ENCODE measurements around the gene ILDR1. TPM values are rescaled to one million over a fixed set of nuclear protein-coding genes. Genes with fewer than 3 reads are reported as not detected.

The ILDR1 gene
- total and polyA plus RNA-seq, 10 of the 15 experiments (the other 5 are each of a cell fraction or from before 2014, with no cell fraction given), result 1.3 to 12.0 (median 7.0) TPM

GRCh38 chr3:122004991-122005565 lies 17.0 kb downstream of the ILDR1 start (continued):
- TF ChIP-seq GATAD2B (conservative IDR thresholded peaks at IDR 0.05; ENCODE audit: low read depth), result peak; percentile 63; the same call in 1 of the 2 replicates
- TF ChIP-seq ZNF207 (IDR thresholded peaks at IDR 0.05; ENCODE audit: borderline replicate concordance), result peak; percentile 52; the same call in 1 of the 2 replicates
- TF ChIP-seq ZNF592 (IDR thresholded peaks at IDR 0.05), result 0 out of 2 replicates have a peak, but pooled peaks have one; percentile 9
- no peak for TF ChIP-seq RFX5 (IDR thresholded peaks at IDR 0.05; ENCODE audit: low read depth, low read length)
- peak; percentile 67; the same call in 1 of the 2 replicates for TF ChIP-seq ZBED1 (IDR thresholded peaks at IDR 0.05; ENCODE audit: borderline replicate concordance)
- peak; percentile 27 for TF ChIP-seq SKIL (IDR thresholded peaks at IDR 0.05; ENCODE audit: low read depth, poor library complexity, severe bottlenecking)
- TF ChIP-seq NFXL1 (IDR thresholded peaks at IDR 0.05; ENCODE audit: borderline replicate concordance), result no peak
- 0 out of 2 replicates have a peak, but pooled peaks have one; percentile 28 for TF ChIP-seq BMI1 (IDR thresholded peaks at IDR 0.05; ENCODE audit: borderline replicate concordance)
- TF ChIP-seq HCFC1 (IDR thresholded peaks at IDR 0.05; ENCODE audit: low read length), result 0 out of 2 replicates have a peak, but pooled peaks have one; percentile 19
- TF ChIP-seq RUNX3 (IDR thresholded peaks at IDR 0.05; ENCODE audit: low read length), result peak; percentile 60
- no peak for TF ChIP-seq STAT3 (IDR thresholded peaks at IDR 0.05; ENCODE audit: low read depth, low read length)
- TF ChIP-seq ZBTB40 (IDR thresholded peaks at IDR 0.05; ENCODE audit: borderline replicate concordance), result no peak
- TF ChIP-seq FOXM1 (IDR thresholded peaks at IDR 0.05; ENCODE audit: low read depth, low read length), result peak; percentile 45; the same call in 1 of the 2 replicates
- TF ChIP-seq LARP7 (IDR thresholded peaks at IDR 0.05), result 0 out of 2 replicates have a peak, but pooled peaks have one; percentile 39
- 0 out of 2 replicates have a peak, but pooled peaks have one; percentile 7 for TF ChIP-seq MEF2A (IDR thresholded peaks at IDR 0.05; ENCODE audit: insufficient read depth, low read depth, low read length)
- no peak for TF ChIP-seq CHD1 (IDR thresholded peaks at IDR 0.05; ENCODE audit: low read depth, low read length)
- TF ChIP-seq RELB (IDR thresholded peaks at IDR 0.05; ENCODE audit: low read depth), result peak; percentile 79
- peak; percentile 60; the same call in 1 of the 2 replicates for TF ChIP-seq CREM (IDR thresholded peaks at IDR 0.05; ENCODE audit: low read depth)
